AG04449 (cell line): ENCODE measurements around the gene PPP2R2B.

Source experiments
- CTCF ChIA-PET: fragments of 350-600 bp; formaldehyde crosslinking; extraction: SDS; loops from one replicate; lab custom pipeline; 2021; ENCODE audit warnings: antibody characterized with exemption; lab: Yijun Ruan, JAX
- POLR2A ChIA-PET: fragments of 400-600, 350-600 bp; formaldehyde crosslinking; extraction: SDS; loops from one replicate; lab custom pipeline; 2020; ENCODE audit warnings: antibody characterized with exemption, inconsistent platforms; lab: Yijun Ruan, JAX
- DNase-seq: peaks from one replicate; pipeline ENCODE4 v3.0.0-alpha.2; 2010; ENCODE audit warnings: low read depth, low spot score
- H3K4me3 ChIP-seq: 2 replicates; pipeline ENCODE4 v1.5.1; 2011; ENCODE audit warnings: low read depth, mild to moderate bottlenecking, control low read depth, low read length
- TF ChIP-seq, protein P1 (sequence below): IDR thresholded peaks from one replicate; pipeline ENCODE4 v1.5.1; 2011; ENCODE audit warnings: mild to moderate bottlenecking, moderate library complexity, low read length, control low read depth, inconsistent platforms; ENCODE audit not compliant: insufficient read depth; ENCODE audit errors: missing control alignments

The PPP2R2B gene

DNA sequence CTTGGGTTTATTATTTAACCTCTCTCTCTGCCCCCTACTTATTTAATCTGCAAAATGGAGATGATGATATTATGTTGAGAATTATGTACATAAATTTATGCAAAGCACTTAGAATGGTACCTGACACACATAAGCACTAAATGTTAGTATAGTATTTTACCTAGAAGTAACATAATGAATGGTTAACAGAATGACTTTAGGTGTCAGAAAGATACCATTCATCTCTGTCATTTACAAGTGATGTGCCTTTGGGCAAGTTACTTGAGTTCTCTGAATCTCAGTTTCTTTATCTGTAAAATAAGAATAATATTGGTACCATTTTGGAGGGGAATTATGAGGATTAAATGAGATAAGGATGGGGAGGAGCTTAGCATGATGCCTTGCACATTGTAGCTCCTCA, 159.4 kb downstream of the PPP2R2B start:
- DNase-seq = no peak
- TF ChIP-seq, protein P1, sequence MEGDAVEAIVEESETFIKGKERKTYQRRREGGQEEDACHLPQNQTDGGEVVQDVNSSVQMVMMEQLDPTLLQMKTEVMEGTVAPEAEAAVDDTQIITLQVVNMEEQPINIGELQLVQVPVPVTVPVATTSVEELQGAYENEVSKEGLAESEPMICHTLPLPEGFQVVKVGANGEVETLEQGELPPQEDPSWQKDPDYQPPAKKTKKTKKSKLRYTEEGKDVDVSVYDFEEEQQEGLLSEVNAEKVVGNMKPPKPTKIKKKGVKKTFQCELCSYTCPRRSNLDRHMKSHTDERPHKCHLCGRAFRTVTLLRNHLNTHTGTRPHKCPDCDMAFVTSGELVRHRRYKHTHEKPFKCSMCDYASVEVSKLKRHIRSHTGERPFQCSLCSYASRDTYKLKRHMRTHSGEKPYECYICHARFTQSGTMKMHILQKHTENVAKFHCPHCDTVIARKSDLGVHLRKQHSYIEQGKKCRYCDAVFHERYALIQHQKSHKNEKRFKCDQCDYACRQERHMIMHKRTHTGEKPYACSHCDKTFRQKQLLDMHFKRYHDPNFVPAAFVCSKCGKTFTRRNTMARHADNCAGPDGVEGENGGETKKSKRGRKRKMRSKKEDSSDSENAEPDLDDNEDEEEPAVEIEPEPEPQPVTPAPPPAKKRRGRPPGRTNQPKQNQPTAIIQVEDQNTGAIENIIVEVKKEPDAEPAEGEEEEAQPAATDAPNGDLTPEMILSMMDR = no peak
- CTCF ChIA-PET = no interaction called here
- H3K4me3 ChIP-seq = no peak overlapping the region
- POLR2A ChIA-PET = no interaction called here

DNA sequence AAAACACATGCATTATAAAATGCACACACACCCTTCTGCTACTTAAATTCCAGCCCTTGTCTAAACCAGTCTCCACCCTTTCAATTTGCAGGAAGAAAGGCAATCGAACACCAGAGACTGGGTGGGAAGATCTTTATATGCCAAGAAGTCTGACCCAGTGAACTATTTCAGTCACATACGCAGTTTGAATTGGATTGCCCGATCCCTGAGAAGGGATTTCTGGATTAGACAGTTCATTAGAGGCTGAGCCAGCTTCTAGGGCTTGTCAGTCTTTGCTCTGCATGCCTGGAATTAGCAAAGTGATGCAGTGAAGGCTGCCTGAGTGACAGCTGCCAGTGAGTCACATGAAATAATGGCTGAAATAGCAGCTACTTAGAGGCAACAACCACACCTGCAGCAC, 159.9 kb downstream of the PPP2R2B start:
- DNase-seq = no peak
- TF ChIP-seq, protein P1 = no peak
- CTCF ChIA-PET = no interaction called here
- no peak overlapping the region for H3K4me3 ChIP-seq
- POLR2A ChIA-PET = no interaction called here

DNA sequence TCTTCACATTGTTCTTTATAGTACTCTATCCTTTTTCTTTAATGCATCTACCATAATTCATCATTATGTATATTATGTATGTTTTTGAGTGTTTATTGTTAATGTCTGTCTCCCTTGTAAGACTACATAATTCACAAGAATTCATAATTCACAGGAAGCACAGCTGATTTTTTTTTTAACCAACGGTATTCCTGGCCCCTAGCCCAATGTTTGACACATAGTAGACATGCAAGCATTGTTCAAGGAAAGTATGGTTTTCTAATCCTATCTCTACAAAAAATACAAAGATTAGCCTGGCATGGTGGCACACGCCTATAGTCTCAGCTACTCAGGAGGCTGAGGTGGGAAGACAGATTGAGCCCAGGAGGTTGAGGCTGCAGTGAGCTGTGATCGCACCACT, 160.6 kb downstream of the PPP2R2B start:
- DNase-seq = no peak
- ChIA-PET CTCF (no interaction called here), POLR2A (no interaction called here)
- no peak overlapping the region for H3K4me3 ChIP-seq
- TF ChIP-seq, protein P1 = no peak

DNA sequence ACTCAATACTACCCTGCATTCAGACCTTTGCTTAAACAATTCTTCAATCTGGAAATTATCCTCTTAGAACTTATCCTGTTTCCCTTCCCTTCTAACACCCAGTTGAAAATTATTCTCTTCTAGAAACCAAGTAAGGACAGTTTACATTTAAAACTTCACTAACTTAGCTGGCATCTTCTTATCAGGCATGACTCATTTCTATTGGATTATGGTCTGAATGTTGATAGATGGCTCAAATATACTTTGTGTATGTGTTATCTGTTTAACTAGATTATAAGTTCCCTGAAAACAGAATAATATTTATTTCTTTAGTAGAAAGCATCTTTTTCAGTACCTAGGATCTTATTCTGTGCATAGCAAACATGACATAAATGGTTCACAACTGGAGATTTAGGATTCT, 161.9 kb downstream of the PPP2R2B start:
- ChIA-PET POLR2A (no interaction called here), CTCF (interaction anchor here (1.7 kb wide), 1 partner anchor 25 kb away, joined by 3 read pairs; no protein-coding TSS in a partner anchor)
- TF ChIP-seq, protein P1 = no peak
- no peak for DNase-seq
- no peak overlapping the region for H3K4me3 ChIP-seq

DNA sequence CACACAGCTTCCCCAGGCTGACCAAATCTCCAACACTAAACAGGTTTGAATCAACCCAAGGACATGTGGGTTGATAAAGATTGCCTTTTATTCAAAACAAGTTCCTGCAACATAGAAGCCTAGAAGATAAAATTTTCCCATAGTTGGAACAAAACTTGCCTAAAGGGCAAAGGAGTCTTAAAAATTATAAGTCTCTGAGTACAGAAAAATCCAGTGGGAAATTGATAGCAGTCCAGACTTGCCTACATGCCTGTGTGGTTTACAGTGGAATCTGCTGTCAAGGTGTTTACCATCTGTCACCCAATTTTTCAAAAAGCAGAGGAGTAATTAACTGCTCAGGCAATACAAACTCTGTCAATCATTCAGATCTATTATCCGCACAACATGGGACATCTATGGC, 168.2 kb downstream of the PPP2R2B start:
- DNase-seq = no peak
- CTCF ChIA-PET = no interaction called here
- TF ChIP-seq, protein P1 = no peak
- H3K4me3 ChIP-seq = no peak overlapping the region
- POLR2A ChIA-PET = no interaction called here

DNA sequence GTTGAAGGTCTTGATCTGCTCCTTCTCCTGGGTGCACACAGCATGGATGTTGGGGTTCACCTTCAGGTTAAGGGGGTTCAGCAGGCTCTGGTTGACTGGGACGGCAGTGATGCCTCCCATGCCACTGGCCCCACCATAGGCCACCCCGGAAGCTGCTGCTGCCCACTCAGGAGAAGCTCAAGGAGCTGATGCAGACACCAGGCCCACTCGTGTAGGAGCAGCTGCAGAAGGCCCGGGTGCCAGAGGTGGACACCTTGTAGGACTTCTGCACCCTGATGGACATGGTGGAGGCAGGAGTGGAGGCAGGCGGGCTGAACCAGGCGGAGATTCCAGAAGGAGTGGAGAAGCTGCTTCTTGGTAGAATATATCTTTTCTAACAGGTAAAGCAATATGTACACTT, 171.2 kb downstream of the PPP2R2B start:
- TF ChIP-seq, protein P1 = no peak
- no peak overlapping the region for H3K4me3 ChIP-seq
- ChIA-PET POLR2A (no interaction called here), CTCF (no interaction called here)
- DNase-seq = no peak
